HepG2 (cell line): ENCODE measurements around the gene PXT1. TPM values are rescaled to one million over a fixed set of nuclear protein-coding genes. Genes with fewer than 3 reads are reported as not detected.
A peak's percentile ranks its signal among the peaks of the same experiment; 100 is the strongest.

Source experiments
- ARNT2 ChIP-seq: sonication (generic); formaldehyde crosslinking; IDR thresholded peaks from 2 replicates; pipeline ENCODE4 v1.8.0; 2022; ENCODE audit warnings: mild to moderate bottlenecking, low read depth, missing genetic modification reagents, moderate library complexity
- FOXJ3 ChIP-seq: sonication (generic); formaldehyde crosslinking; IDR thresholded peaks from 2 replicates; pipeline ENCODE4 v1.4.0; 2020; ENCODE audit warnings: missing genetic modification reagents, mild to moderate bottlenecking, borderline replicate concordance
- KLF16 ChIP-seq, 2 experiments: sonication (generic) in 1 of 2; formaldehyde crosslinking in 1 of 2; IDR thresholded peaks; 2 replicates each; pipeline versions ENCODE4 v1.6.1 to v1.8.0; 2016 to 2023; ENCODE audit warnings: missing genetic modification reagents in 2 of 2, missing compliant biosample characterization in 1 of 2
- KMT2B ChIP-seq: IDR thresholded peaks from 2 replicates; pipeline ENCODE4 v1.6.1; 2016; ENCODE audit warnings: missing genetic modification reagents, missing compliant biosample characterization
- MTA1 ChIP-seq: sonication (generic); formaldehyde crosslinking; IDR thresholded peaks from 2 replicates; pipeline ENCODE4 v1.4.0; 2020; ENCODE audit warnings: missing genetic modification reagents, mild to moderate bottlenecking, borderline replicate concordance
- RNF2 ChIP-seq: fragments of 450-650 bp; conservative IDR thresholded peaks from 2 replicates; pipeline ENCODE4 v1.6.1; 2016; ENCODE audit warnings: low read depth
- SALL1 ChIP-seq: sonication (generic); formaldehyde crosslinking; IDR thresholded peaks from 2 replicates; pipeline ENCODE4 v1.8.0; 2022; ENCODE audit warnings: mild to moderate bottlenecking, missing genetic modification reagents
- SOX5 ChIP-seq: IDR thresholded peaks from 2 replicates; pipeline ENCODE4 v1.6.1; 2016; ENCODE audit warnings: borderline replicate concordance
- U2AF1 ChIP-seq: fragments of 200-400 bp; formaldehyde crosslinking; optimal IDR thresholded peaks from 2 replicates; pipeline ENCODE3; 2017; ENCODE audit warnings: mild to moderate bottlenecking, low read depth, low read length
- ZBTB38 ChIP-seq: sonication (generic); formaldehyde crosslinking; IDR thresholded peaks from 2 replicates; pipeline ENCODE4 v1.5.1; 2020; ENCODE audit warnings: mild to moderate bottlenecking, missing genetic modification reagents
- ZKSCAN5 ChIP-seq: sonication (generic); formaldehyde crosslinking; IDR thresholded peaks from 2 replicates; pipeline ENCODE4 v1.5.1; 2020; ENCODE audit warnings: mild to moderate bottlenecking, missing genetic modification reagents
- ZNF234 ChIP-seq: sonication (generic); formaldehyde crosslinking; conservative IDR thresholded peaks from 2 replicates; pipeline ENCODE4 v1.5.1; 2020; ENCODE audit warnings: mild to moderate bottlenecking, missing genetic modification reagents
- ZNF276 ChIP-seq: sonication (generic); formaldehyde crosslinking; IDR thresholded peaks from 2 replicates; pipeline ENCODE4 v1.4.0; 2020; ENCODE audit warnings: mild to moderate bottlenecking, low read depth, missing genetic modification reagents
- ZNF317 ChIP-seq: sonication (generic); formaldehyde crosslinking; IDR thresholded peaks from 2 replicates; pipeline ENCODE4 v1.5.0; 2020; ENCODE audit warnings: mild to moderate bottlenecking, missing genetic modification reagents
- ZNF468 ChIP-seq: sonication (generic); formaldehyde crosslinking; IDR thresholded peaks from 2 replicates; pipeline ENCODE4 v1.8.0; 2022; ENCODE audit warnings: mild to moderate bottlenecking, moderate library complexity, missing genetic modification reagents
- ZNF781 ChIP-seq: sonication (generic); formaldehyde crosslinking; IDR thresholded peaks from 2 replicates; pipeline ENCODE4 v1.5.1; 2020; ENCODE audit warnings: borderline replicate concordance, mild to moderate bottlenecking, missing genetic modification reagents; ENCODE audit errors: not compliant biosample characterization
- polyA plus RNA-seq, 8 experiments: library from polyadenylated mRNA; depleted of rRNA in 3 of 8; stranded (reverse) in 7 of 8; unstranded in 1 of 8; fragments of >200 nt; fragmentation: Illumina TruSeq in 4 of 8; extraction: Trizol in 4 of 8; gene quantifications; 2 replicates each; pipeline versions ENCODE4 v1.2.1 to v1.2.3, GENCODE V29; 2011 to 2016; ENCODE audit warnings: low read depth in 4 of 8, missing spikeins in 1 of 8, mixed read lengths in 1 of 8; ENCODE audit not compliant: insufficient read depth in 1 of 8
- total RNA-seq, 5 experiments: library from RNA; depleted of rRNA; stranded (reverse); fragments of >200 nt; fragmentation: Illumina TruSeq; extraction: Trizol; gene quantifications; 2 replicates each; pipeline ENCODE4 v1.2.3, GENCODE V29; 2016; ENCODE audit warnings: low read depth in 1 of 5
- TF ChIP-seq, protein P1 (sequence below): sonication (generic); formaldehyde crosslinking; IDR thresholded peaks from 2 replicates; pipeline ENCODE4 v1.4.0; 2020; ENCODE audit warnings: missing genetic modification reagents, borderline replicate concordance
- TF ChIP-seq, protein P2 (sequence below): IDR thresholded peaks from 2 replicates; pipeline ENCODE4 v1.6.1; 2016; ENCODE audit warnings: low read depth, borderline replicate concordance
- TF ChIP-seq, protein P3 (sequence below): sonication (generic); formaldehyde crosslinking; IDR thresholded peaks from 2 replicates; pipeline ENCODE4 v1.5.1; 2020; ENCODE audit warnings: mild to moderate bottlenecking, missing genetic modification reagents, moderate library complexity
- TF ChIP-seq, protein P4 (sequence below): sonication (generic); formaldehyde crosslinking; IDR thresholded peaks from 2 replicates; pipeline ENCODE4 v1.5.0; 2020; ENCODE audit warnings: missing genetic modification reagents

PXT1 gene
- total and polyA plus RNA-seq, 2 of the 13 experiments (the other 11 are each of a cell fraction or from before 2014, with no cell fraction given), result 0.04 TPM; not detected in 1

GRCh38 chr6:36441307-36441894, 1.3 kb downstream of the PXT1 start (continued):
- peak; percentile 58 for TF ChIP-seq SOX5
- TF ChIP-seq RNF2, result no peak
- TF ChIP-seq, protein P1, sequence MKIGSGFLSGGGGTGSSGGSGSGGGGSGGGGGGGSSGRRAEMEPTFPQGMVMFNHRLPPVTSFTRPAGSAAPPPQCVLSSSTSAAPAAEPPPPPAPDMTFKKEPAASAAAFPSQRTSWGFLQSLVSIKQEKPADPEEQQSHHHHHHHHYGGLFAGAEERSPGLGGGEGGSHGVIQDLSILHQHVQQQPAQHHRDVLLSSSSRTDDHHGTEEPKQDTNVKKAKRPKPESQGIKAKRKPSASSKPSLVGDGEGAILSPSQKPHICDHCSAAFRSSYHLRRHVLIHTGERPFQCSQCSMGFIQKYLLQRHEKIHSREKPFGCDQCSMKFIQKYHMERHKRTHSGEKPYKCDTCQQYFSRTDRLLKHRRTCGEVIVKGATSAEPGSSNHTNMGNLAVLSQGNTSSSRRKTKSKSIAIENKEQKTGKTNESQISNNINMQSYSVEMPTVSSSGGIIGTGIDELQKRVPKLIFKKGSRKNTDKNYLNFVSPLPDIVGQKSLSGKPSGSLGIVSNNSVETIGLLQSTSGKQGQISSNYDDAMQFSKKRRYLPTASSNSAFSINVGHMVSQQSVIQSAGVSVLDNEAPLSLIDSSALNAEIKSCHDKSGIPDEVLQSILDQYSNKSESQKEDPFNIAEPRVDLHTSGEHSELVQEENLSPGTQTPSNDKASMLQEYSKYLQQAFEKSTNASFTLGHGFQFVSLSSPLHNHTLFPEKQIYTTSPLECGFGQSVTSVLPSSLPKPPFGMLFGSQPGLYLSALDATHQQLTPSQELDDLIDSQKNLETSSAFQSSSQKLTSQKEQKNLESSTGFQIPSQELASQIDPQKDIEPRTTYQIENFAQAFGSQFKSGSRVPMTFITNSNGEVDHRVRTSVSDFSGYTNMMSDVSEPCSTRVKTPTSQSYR (CRISPR knock-in tag), result no peak; the same call in 1 of the 2 replicates
- peak; percentile 57; the same call in 1 of the 2 replicates for TF ChIP-seq FOXJ3 (CRISPR knock-in tag)
- TF ChIP-seq ZNF781 (CRISPR knock-in tag), result no peak
- no peak for TF ChIP-seq ZNF234
- TF ChIP-seq ZNF468 (CRISPR knock-in tag), result no peak
- no peak for TF ChIP-seq U2AF1
- TF ChIP-seq SALL1, result peak; percentile 82
- TF ChIP-seq ARNT2 (CRISPR knock-in tag), result no peak; the same call in 1 of the 2 replicates
- TF ChIP-seq KLF16 (CRISPR knock-in tag; IDR thresholded peaks at IDR 0.05), result peak in 1 of 2 experiments; percentile 86; a peak in 1 of 4 replicates
- no peak for TF ChIP-seq ZNF317
- no peak for TF ChIP-seq ZNF276 (CRISPR knock-in tag)
- TF ChIP-seq, protein P2, sequence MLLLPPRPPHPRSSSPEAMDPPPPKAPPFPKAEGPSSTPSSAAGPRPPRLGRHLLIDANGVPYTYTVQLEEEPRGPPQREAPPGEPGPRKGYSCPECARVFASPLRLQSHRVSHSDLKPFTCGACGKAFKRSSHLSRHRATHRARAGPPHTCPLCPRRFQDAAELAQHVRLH (CRISPR knock-in tag), result peak; percentile 60; the same call in 1 of the 2 replicates
- TF ChIP-seq, protein P3, sequence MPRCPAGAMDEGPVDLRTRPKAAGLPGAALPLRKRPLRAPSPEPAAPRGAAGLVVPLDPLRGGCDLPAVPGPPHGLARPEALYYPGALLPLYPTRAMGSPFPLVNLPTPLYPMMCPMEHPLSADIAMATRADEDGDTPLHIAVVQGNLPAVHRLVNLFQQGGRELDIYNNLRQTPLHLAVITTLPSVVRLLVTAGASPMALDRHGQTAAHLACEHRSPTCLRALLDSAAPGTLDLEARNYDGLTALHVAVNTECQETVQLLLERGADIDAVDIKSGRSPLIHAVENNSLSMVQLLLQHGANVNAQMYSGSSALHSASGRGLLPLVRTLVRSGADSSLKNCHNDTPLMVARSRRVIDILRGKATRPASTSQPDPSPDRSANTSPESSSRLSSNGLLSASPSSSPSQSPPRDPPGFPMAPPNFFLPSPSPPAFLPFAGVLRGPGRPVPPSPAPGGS (CRISPR knock-in tag), result no peak
- TF ChIP-seq, protein P4, sequence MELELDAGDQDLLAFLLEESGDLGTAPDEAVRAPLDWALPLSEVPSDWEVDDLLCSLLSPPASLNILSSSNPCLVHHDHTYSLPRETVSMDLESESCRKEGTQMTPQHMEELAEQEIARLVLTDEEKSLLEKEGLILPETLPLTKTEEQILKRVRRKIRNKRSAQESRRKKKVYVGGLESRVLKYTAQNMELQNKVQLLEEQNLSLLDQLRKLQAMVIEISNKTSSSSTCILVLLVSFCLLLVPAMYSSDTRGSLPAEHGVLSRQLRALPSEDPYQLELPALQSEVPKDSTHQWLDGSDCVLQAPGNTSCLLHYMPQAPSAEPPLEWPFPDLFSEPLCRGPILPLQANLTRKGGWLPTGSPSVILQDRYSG (CRISPR knock-in tag), result no peak
- no peak for TF ChIP-seq ZKSCAN5 (CRISPR knock-in tag)
- peak; percentile 78; the same call in 1 of the 2 replicates for TF ChIP-seq ZBTB38
- peak; percentile 69 for TF ChIP-seq KMT2B (CRISPR knock-in tag)
- no peak for TF ChIP-seq MTA1 (CRISPR knock-in tag)
